Measurements from ENCODE around the gene SERPINB8. TPM values are rescaled to one million over a fixed set of nuclear protein-coding genes. Genes with fewer than 3 reads are reported as not detected.

Gene SERPINB8
- total and polyA plus RNA-seq, 9 of the 15 experiments (the other 6 are each of a cell fraction or from before 2014, with no cell fraction given), result 0.05 to 0.19 (median 0.09) TPM

GRCh38 chr18:63964908-63965307 is 5.0 kb upstream of the SERPINB8 start:
- POLR2A ChIA-PET, result no interaction called here
- ATAC-seq (no peak), DNase-seq (ENCODE audit: extremely low read depth in 1 of 4, low spot score in 3 of 4) (no peak), FAIRE-seq (no peak)
- CTCF ChIA-PET (ENCODE audit: low intra/inter-chr PET ratio), result no interaction called here
- H3K9ac ChIP-seq (ENCODE audit: insufficient read depth in 1 of 2, low read depth in 2 of 2, low read length in 2 of 2), result no peak overlapping the region
- H3K9me3 ChIP-seq (replicated peaks; ENCODE audit: control insufficient read depth, insufficient read depth, low read depth, low read length), result no peaks in the 10 kb centered on the region
- H3K36me3 ChIP-seq (ENCODE audit: control insufficient read depth, insufficient read depth, low read length), result no peaks in the 10 kb centered on the region
- in situ Hi-C loops (cut with MboI), result no loop called here
- H3K79me2 ChIP-seq (ENCODE audit: control insufficient read depth, insufficient read depth, low read length), result no peaks in the 10 kb centered on the region
- H3K4me3 ChIP-seq, result no peak overlapping the region
- no TSS peak for BruUV-seq (replicated peaks)
- no peaks in the 10 kb centered on the region for H3K27me3 ChIP-seq (ENCODE audit: control insufficient read depth in 2 of 2, insufficient read depth in 2 of 2, low read length in 2 of 2)
- H2AFZ ChIP-seq (ENCODE audit: low read depth, low read length), result no peak overlapping the region
- intact Hi-C loops (cut with micrococcal nuclease), result no loop called here
- TF ChIP-seq TFE3 (CRISPR knock-in tag; IDR thresholded peaks at IDR 0.05), result no peak
- TF ChIP-seq FOXA1 (IDR thresholded peaks at IDR 0.05; ENCODE audit: borderline replicate concordance), result no peak
- no peak for TF ChIP-seq NUFIP1 (IDR thresholded peaks at IDR 0.05; ENCODE audit: partially characterized antibody)
- no peak for TF ChIP-seq AFF1 (IDR thresholded peaks at IDR 0.05; ENCODE audit: low read depth in 1 of 2, partially characterized antibody in 2 of 2)
- no peak for TF ChIP-seq TCFL5 (CRISPR knock-in tag; conservative IDR thresholded peaks at IDR 0.05)
- TF ChIP-seq DACH1 (IDR thresholded peaks at IDR 0.05; ENCODE audit: partially characterized antibody), result no peak
- TF ChIP-seq SIX5 (IDR thresholded peaks at IDR 0.05; ENCODE audit: borderline replicate concordance in 1 of 2, insufficient read depth in 1 of 2, low read depth in 1 of 2, low read length in 2 of 2), result no peak
- TF ChIP-seq ZNF277 (CRISPR knock-in tag; IDR thresholded peaks at IDR 0.05; ENCODE audit: borderline replicate concordance), result no peak
- no peak for TF ChIP-seq MIER1 (IDR thresholded peaks at IDR 0.05; ENCODE audit: low read depth)
- TF ChIP-seq FOSL1 (tag; conservative IDR thresholded peaks at IDR 0.05), result no peak
- no peak for TF ChIP-seq TBP (optimal IDR thresholded peaks at IDR 0.05; ENCODE audit: low read depth, low read length)
- no peak for TF ChIP-seq ZFP1 (CRISPR knock-in tag; IDR thresholded peaks at IDR 0.05)
- TF ChIP-seq ZNF280A (IDR thresholded peaks at IDR 0.05; ENCODE audit: low read depth, partially characterized antibody), result no peak
- TF ChIP-seq PTBP1 (IDR thresholded peaks at IDR 0.05; ENCODE audit: low read depth, low read length), result no peak
- peaks cover 0 to 2% of the 10 kb centered on the region in 2 experiments; a peak in 1 of 5 replicates for H3K4me1 ChIP-seq (replicated peaks in 1 of 2; ENCODE audit: control insufficient read depth in 2 of 2, insufficient read depth in 2 of 2, low read length in 2 of 2)
- no peak overlapping the region for H3K27ac ChIP-seq (ENCODE audit: extremely low read depth, low read depth, low read length)
- H3K4me2 ChIP-seq (ENCODE audit: insufficient read depth, low read length), result no peak overlapping the region
- no peaks in the 10 kb centered on the region for H3K9me1 ChIP-seq (ENCODE audit: control insufficient read depth, insufficient read depth, low read length)
- no peaks in the 10 kb centered on the region for H4K20me1 ChIP-seq (replicated peaks; ENCODE audit: control insufficient read depth, insufficient read depth, low read length)
